ENCODE measurements around the gene IL17RE.

- TF ChIP-seq CTCF (IDR thresholded peaks at IDR 0.05) (no peak), POLR2A (IDR thresholded peaks at IDR 0.05) (no peak)
Observed at GRCh38 chr3:9942164-9942563, 39.5 kb downstream of the IL17RE start.

Data from breast epithelium (tissue), 3 donors.